HepG2 (cell line): ENCODE data around the gene SEPHS2. TPM values are rescaled to one million over a fixed set of nuclear protein-coding genes. Genes with fewer than 3 reads are reported as not detected.

Source experiments
- CBFB ChIP-seq: sonication (generic); formaldehyde crosslinking; IDR thresholded peaks from 2 replicates; pipeline ENCODE4 v1.4.0; 2020; ENCODE audit warnings: missing genetic modification reagents
- CBX1 ChIP-seq: IDR thresholded peaks from one replicate; pipeline ENCODE4 v1.6.1; 2016; ENCODE audit warnings: antibody characterized with exemption, low read depth
- CHD4 ChIP-seq: fragments of 200-600 bp; sonication (generic); IDR thresholded peaks from 2 replicates; pipeline ENCODE4 v1.7.0; 2017; ENCODE audit warnings: mild to moderate bottlenecking, low read length, borderline replicate concordance
- CSRNP2 ChIP-seq: sonication (generic); formaldehyde crosslinking; conservative IDR thresholded peaks from 2 replicates; pipeline ENCODE4 v1.8.0; 2022; ENCODE audit warnings: low read depth, missing genetic modification reagents
- DRAP1 ChIP-seq: IDR thresholded peaks from 2 replicates; pipeline ENCODE4 v1.6.1; 2016; ENCODE audit warnings: missing genetic modification reagents, missing compliant biosample characterization
- KDM4B ChIP-seq: sonication (generic); formaldehyde crosslinking; IDR thresholded peaks from 2 replicates; pipeline ENCODE4 v1.4.0; 2020; ENCODE audit warnings: missing genetic modification reagents
- KLF6 ChIP-seq: IDR thresholded peaks from 2 replicates; pipeline ENCODE4 v1.8.0; 2016; ENCODE audit warnings: missing biosample characterization, missing genetic modification reagents
- NFATC3 ChIP-seq: sonication (generic); formaldehyde crosslinking; IDR thresholded peaks from 2 replicates; pipeline ENCODE4 v1.5.1; 2020; ENCODE audit warnings: mild to moderate bottlenecking, missing genetic modification reagents
- NFRKB ChIP-seq: fragments of 450-650 bp; IDR thresholded peaks from 2 replicates; pipeline ENCODE4 v1.6.1; 2017
- NR2F2 ChIP-seq: IDR thresholded peaks from 2 replicates; pipeline ENCODE4 v1.6.1; 2012; ENCODE audit warnings: low read depth, inconsistent platforms, borderline replicate concordance
- PAWR ChIP-seq: sonication (generic); formaldehyde crosslinking; IDR thresholded peaks from 2 replicates; pipeline ENCODE4 v1.4.0; 2020; ENCODE audit warnings: missing genetic modification reagents, mild to moderate bottlenecking, borderline replicate concordance
- RBM22 ChIP-seq: fragments of 200-400 bp; formaldehyde crosslinking; optimal IDR thresholded peaks from 2 replicates; pipeline ENCODE3; 2017; ENCODE audit warnings: mild to moderate bottlenecking, low read length, moderate library complexity
- REL ChIP-seq: sonication (generic); formaldehyde crosslinking; conservative IDR thresholded peaks from 2 replicates; pipeline ENCODE4 v1.8.0; 2022; ENCODE audit warnings: mild to moderate bottlenecking, missing genetic modification reagents, moderate library complexity
- SKIL ChIP-seq: sonication (generic); formaldehyde crosslinking; IDR thresholded peaks from 2 replicates; pipeline ENCODE4 v1.8.0; 2022; ENCODE audit warnings: missing genetic modification reagents, mild to moderate bottlenecking, moderate library complexity, borderline replicate concordance
- SMAD1 ChIP-seq: sonication (generic); formaldehyde crosslinking; IDR thresholded peaks from 2 replicates; pipeline ENCODE4 v1.4.0; 2020; ENCODE audit warnings: missing genetic modification reagents, low read depth, mild to moderate bottlenecking, borderline replicate concordance
- TOPORS ChIP-seq: sonication (generic); formaldehyde crosslinking; IDR thresholded peaks from 2 replicates; pipeline ENCODE4 v1.8.0; 2023; ENCODE audit warnings: mild to moderate bottlenecking, missing genetic modification reagents
- TRIM24 ChIP-seq: sonication (generic); formaldehyde crosslinking; IDR thresholded peaks from 2 replicates; pipeline ENCODE4 v1.8.0; 2022; ENCODE audit warnings: mild to moderate bottlenecking, missing genetic modification reagents
- ZNF17 ChIP-seq: sonication (generic); formaldehyde crosslinking; IDR thresholded peaks from 2 replicates; pipeline ENCODE4 v1.5.0; 2020; ENCODE audit warnings: mild to moderate bottlenecking, missing genetic modification reagents
- ZNF260 ChIP-seq: sonication (generic); formaldehyde crosslinking; IDR thresholded peaks from 2 replicates; pipeline ENCODE4 v1.4.0; 2020; ENCODE audit warnings: missing genetic modification reagents, low read depth, mild to moderate bottlenecking, borderline replicate concordance
- ZNF263 ChIP-seq: sonication (generic); formaldehyde crosslinking; IDR thresholded peaks from 2 replicates; pipeline ENCODE4 v1.4.0; 2020; ENCODE audit warnings: missing genetic modification reagents
- ZNF331 ChIP-seq: sonication (generic); formaldehyde crosslinking; IDR thresholded peaks from 2 replicates; pipeline ENCODE4 v1.4.0; 2020; ENCODE audit warnings: missing genetic modification reagents
- ZNF343 ChIP-seq: sonication (generic); formaldehyde crosslinking; IDR thresholded peaks from 2 replicates; pipeline ENCODE4 v1.4.0; 2020; ENCODE audit warnings: mild to moderate bottlenecking, missing genetic modification reagents
- ZNF460 ChIP-seq: sonication (generic); formaldehyde crosslinking; IDR thresholded peaks from 2 replicates; pipeline ENCODE4 v1.5.1; 2020; ENCODE audit warnings: missing genetic modification reagents, mild to moderate bottlenecking, borderline replicate concordance
- ZNF570 ChIP-seq: sonication (generic); formaldehyde crosslinking; IDR thresholded peaks from 2 replicates; pipeline ENCODE4 v1.4.0; 2020; ENCODE audit warnings: mild to moderate bottlenecking, missing genetic modification reagents, borderline replicate concordance
- ZSCAN20 ChIP-seq: sonication (generic); formaldehyde crosslinking; IDR thresholded peaks from 2 replicates; pipeline ENCODE4 v1.4.0; 2020; ENCODE audit warnings: missing genetic modification reagents, mild to moderate bottlenecking, borderline replicate concordance
- ZZZ3 ChIP-seq: sonication (generic); formaldehyde crosslinking; IDR thresholded peaks from 2 replicates; pipeline ENCODE4 v1.4.0; 2020; ENCODE audit warnings: missing genetic modification reagents, mild to moderate bottlenecking, borderline replicate concordance
- polyA plus RNA-seq, 8 experiments: library from polyadenylated mRNA; depleted of rRNA in 3 of 8; stranded (reverse) in 7 of 8; unstranded in 1 of 8; fragments of >200 nt; fragmentation: Illumina TruSeq in 4 of 8; extraction: Trizol in 4 of 8; gene quantifications; 2 replicates each; pipeline versions ENCODE4 v1.2.1 to v1.2.3, GENCODE V29; 2011 to 2016; ENCODE audit warnings: low read depth in 4 of 8, missing spikeins in 1 of 8, mixed read lengths in 1 of 8; ENCODE audit not compliant: insufficient read depth in 1 of 8
- total RNA-seq, 5 experiments: library from RNA; depleted of rRNA; stranded (reverse); fragments of >200 nt; fragmentation: Illumina TruSeq; extraction: Trizol; gene quantifications; 2 replicates each; pipeline ENCODE4 v1.2.3, GENCODE V29; 2016; ENCODE audit warnings: low read depth in 1 of 5
- TF ChIP-seq, protein P1 (sequence below): sonication (generic); formaldehyde crosslinking; conservative IDR thresholded peaks from 2 replicates; pipeline ENCODE4 v1.4.0; 2020; ENCODE audit warnings: missing genetic modification reagents

SEPHS2 gene
- total and polyA plus RNA-seq, 2 of the 13 experiments (the other 11 are each of a cell fraction or from before 2014, with no cell fraction given) = 20.7 to 127 TPM

DNA sequence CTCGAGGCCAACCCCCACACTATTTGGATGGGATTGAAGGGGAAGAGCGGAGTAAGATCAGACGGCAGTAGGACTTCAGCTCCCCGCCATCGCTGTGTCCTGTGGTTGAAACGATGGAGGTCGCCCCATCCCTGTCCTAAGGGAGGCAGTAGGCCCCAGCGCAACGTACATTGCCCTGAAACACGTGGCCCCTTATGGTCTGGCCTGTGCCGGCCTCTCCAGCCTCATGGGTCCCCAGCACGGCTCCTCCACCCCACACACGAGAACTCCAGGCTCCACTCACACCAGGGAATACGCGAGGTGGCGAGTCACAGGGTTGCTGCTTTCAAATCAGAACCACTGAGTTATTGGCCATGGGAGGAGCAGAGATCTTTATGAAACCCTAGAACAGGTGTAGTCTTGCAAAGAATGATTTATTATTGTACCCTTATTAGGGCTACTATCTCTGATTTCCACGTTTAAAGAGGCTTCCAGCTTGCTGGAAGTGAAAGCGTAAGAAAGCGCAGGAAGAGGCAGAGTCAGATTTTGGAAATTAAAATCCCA lies 15.2 kb downstream of the SEPHS2 start (continued):
- TF ChIP-seq ZNF331 (CRISPR knock-in tag) = peak; percentile 6; the same call in 1 of the 2 replicates
- no peak for TF ChIP-seq ZNF17 (CRISPR knock-in tag)
- TF ChIP-seq PAWR (CRISPR knock-in tag) = no peak
- no peak for TF ChIP-seq ZNF570
- no peak; the same call in 1 of the 2 replicates for TF ChIP-seq ZSCAN20 (CRISPR knock-in tag)
- TF ChIP-seq KLF6 (CRISPR knock-in tag) = no peak; the same call in 1 of the 2 replicates
- no peak for TF ChIP-seq CBX1
- TF ChIP-seq ZZZ3 (CRISPR knock-in tag) = peak; percentile 47; the same call in 1 of the 2 replicates
- no peak for TF ChIP-seq CHD4
- TF ChIP-seq, protein P1, sequence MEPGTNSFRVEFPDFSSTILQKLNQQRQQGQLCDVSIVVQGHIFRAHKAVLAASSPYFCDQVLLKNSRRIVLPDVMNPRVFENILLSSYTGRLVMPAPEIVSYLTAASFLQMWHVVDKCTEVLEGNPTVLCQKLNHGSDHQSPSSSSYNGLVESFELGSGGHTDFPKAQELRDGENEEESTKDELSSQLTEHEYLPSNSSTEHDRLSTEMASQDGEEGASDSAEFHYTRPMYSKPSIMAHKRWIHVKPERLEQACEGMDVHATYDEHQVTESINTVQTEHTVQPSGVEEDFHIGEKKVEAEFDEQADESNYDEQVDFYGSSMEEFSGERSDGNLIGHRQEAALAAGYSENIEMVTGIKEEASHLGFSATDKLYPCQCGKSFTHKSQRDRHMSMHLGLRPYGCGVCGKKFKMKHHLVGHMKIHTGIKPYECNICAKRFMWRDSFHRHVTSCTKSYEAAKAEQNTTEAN (CRISPR knock-in tag) = 0 out of 2 replicates have a peak, but pooled peaks have one; percentile 57
- TF ChIP-seq RBM22 = no peak
- TF ChIP-seq SMAD1 (CRISPR knock-in tag) = no peak; the same call in 1 of the 2 replicates
- no peak for TF ChIP-seq ZNF260 (CRISPR knock-in tag)
- TF ChIP-seq NFRKB = no peak
- TF ChIP-seq SKIL (CRISPR knock-in tag) = no peak
- 0 out of 2 replicates have a peak, but pooled peaks have one; percentile 29 for TF ChIP-seq NFATC3 (CRISPR knock-in tag)
- TF ChIP-seq DRAP1 = no peak
- no peak for TF ChIP-seq CSRNP2 (CRISPR knock-in tag)
- no peak; the same call in 1 of the 2 replicates for TF ChIP-seq NR2F2
- 0 out of 2 replicates have a peak, but pooled peaks have one; percentile 45 for TF ChIP-seq CBFB (CRISPR knock-in tag)
- no peak for TF ChIP-seq KDM4B (CRISPR knock-in tag)
- no peak; the same call in 1 of the 2 replicates for TF ChIP-seq ZNF343
- TF ChIP-seq TRIM24 (CRISPR knock-in tag) = no peak
- TF ChIP-seq ZNF263 (CRISPR knock-in tag) = peak; percentile 77; the same call in 1 of the 2 replicates
- TF ChIP-seq REL (CRISPR knock-in tag) = 0 out of 2 replicates have a peak, but pooled peaks have one; percentile 74
- TF ChIP-seq TOPORS = peak; percentile 57
- no peak; the same call in 1 of the 2 replicates for TF ChIP-seq ZNF460
